GM23248 (cell line): ENCODE measurements around the gene ZBTB20.

Source experiments
- EZH2 ChIP-seq: fragments of 200-600 bp; sonication (generic); IDR thresholded peaks from 2 replicates; pipeline ENCODE4 v1.6.1; 2018; ENCODE audit warnings: antibody characterized with exemption, mild to moderate bottlenecking; ENCODE audit not compliant: insufficient read depth, poor library complexity, severe bottlenecking
- EZH2phosphoT487 ChIP-seq: fragments of 200-600 bp; sonication (generic); IDR thresholded peaks from 2 replicates; pipeline ENCODE4 v1.6.1; 2018; ENCODE audit warnings: antibody characterized with exemption, moderate library complexity, mild to moderate bottlenecking, low read depth; ENCODE audit not compliant: insufficient read depth

GRCh38 chr3:114402838-114403237 is 744.2 kb downstream of the ZBTB20 start:
- TF ChIP-seq EZH2, result no peak
- no peak for TF ChIP-seq EZH2phosphoT487
